HG03108 (cell line): Measurements from ENCODE around the gene PLCD3.
"Not testable (repeated sequence)": the region's sequence is repeated elsewhere in the genome, so short reads cannot be mapped to it uniquely, and the experiment has no call there.

ENCODE experiments used
- ATAC-seq: cut with Tn5 transposase; IDR thresholded peaks from one replicate; pipeline ENCODE4 v1.9.1; 2021; ENCODE audit warnings: moderate library complexity; ENCODE audit not compliant: unreplicated experiment

Gene PLCD3

GRCh38 chr17:45135978-45136791, 3.9 kb upstream of the PLCD3 start:
- ATAC-seq = no peak

- ATAC-seq = peak; percentile 70
Observed at GRCh38 chr17:45135192-45135977, 3.1 kb upstream of the PLCD3 start, which contains the start of gene ACBD4. Gene ACBD4 (plus strand): TSS chr17:45135687. CDS start chr17:45136145, 458 bp downstream.

- no peak for ATAC-seq
Observed at GRCh38 chr17:45132572-45133463, 503 bp upstream of the PLCD3 start.

GRCh38 chr17:45131616-45132319, 547 bp downstream of the PLCD3 start:
- ATAC-seq = no peak

GRCh38 chr17:45130681-45131615, 1.4 kb downstream of the PLCD3 start:
- ATAC-seq = no peak

- ATAC-seq = no peak
Observed at GRCh38 chr17:45129940-45130680, 2.2 kb downstream of the PLCD3 start.

GRCh38 chr17:45129426-45129939, 2.8 kb downstream of the PLCD3 start:
- no peak for ATAC-seq

GRCh38 chr17:45128989-45129388, 3.3 kb downstream of the PLCD3 start:
- ATAC-seq = no peak

- ATAC-seq = no peak
Observed at GRCh38 chr17:45128331-45128730, 4.0 kb downstream of the PLCD3 start.

GRCh38 chr17:45127548-45128300, 4.6 kb downstream of the PLCD3 start:
- no peak for ATAC-seq

- no peak for ATAC-seq
Observed at GRCh38 chr17:45127207-45127547, 5.1 kb downstream of the PLCD3 start.

- ATAC-seq = no peak
Observed at GRCh38 chr17:45125509-45125908, 6.8 kb downstream of the PLCD3 start.

GRCh38 chr17:45124797-45125122, 7.6 kb downstream of the PLCD3 start:
- ATAC-seq = not testable (repeated sequence)

- no peak for ATAC-seq
Observed at GRCh38 chr17:45123930-45124796, 8.2 kb downstream of the PLCD3 start.

GRCh38 chr17:45123076-45123770, 9.1 kb downstream of the PLCD3 start:
- no peak for ATAC-seq

GRCh38 chr17:45121055-45121454, 11.3 kb downstream of the PLCD3 start:
- no peak for ATAC-seq
